ENCODE data around the gene DYRK3. TPM values are rescaled to one million over a fixed set of nuclear protein-coding genes. Genes with fewer than 3 reads are reported as not detected.

The DYRK3 gene
- total RNA-seq, 1 donor from 2014 or later, result 1.7 TPM

DNA sequence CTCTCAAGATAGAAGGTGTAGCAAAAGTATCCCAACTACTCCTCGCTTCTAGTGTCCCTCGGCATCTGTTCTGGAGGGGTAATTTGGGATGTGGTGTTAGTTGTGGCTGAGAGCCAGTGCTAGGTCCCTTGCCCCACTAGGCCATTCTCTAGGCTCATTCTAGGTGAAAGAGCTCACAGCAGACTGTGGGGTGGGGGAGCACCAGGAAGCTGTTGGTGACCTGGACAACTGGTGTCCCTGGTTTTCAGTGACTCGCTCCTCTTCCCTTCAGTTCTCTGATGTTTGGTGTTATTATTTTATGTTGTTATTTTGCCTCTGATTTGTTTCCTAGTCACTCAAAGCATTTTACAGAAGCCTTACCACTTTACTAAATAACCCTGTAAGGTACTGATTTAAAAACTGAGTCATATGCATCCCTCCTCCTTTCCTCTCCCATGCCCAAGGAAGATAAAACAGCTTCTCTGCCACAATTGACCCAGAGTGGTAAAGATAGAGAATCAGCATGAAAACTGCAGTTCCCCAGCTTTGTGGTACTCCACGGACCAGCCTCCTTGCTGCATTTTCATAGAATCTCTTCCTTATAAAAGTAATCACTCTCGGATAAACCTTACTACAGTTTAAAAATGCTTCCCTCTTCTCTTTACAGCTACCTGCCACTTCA, 14.1 kb downstream of the DYRK3 start:
- Mint-ChIP-seq H3K27ac (ENCODE audit: unreplicated experiment) (no peak overlapping the region), H3K4me1 (ENCODE audit: unreplicated experiment) (peaks cover 7% of the 10 kb centered on the region), H3K27me3 (ENCODE audit: unreplicated experiment) (no peaks in the 10 kb centered on the region), H3K36me3 (ENCODE audit: unreplicated experiment) (peaks cover 3% of the 10 kb centered on the region), H3K4me3 (ENCODE audit: unreplicated experiment) (no peak overlapping the region), H3K9me3 (ENCODE audit: unreplicated experiment) (no peaks in the 10 kb centered on the region)
- TF ChIP-seq, protein P1, sequence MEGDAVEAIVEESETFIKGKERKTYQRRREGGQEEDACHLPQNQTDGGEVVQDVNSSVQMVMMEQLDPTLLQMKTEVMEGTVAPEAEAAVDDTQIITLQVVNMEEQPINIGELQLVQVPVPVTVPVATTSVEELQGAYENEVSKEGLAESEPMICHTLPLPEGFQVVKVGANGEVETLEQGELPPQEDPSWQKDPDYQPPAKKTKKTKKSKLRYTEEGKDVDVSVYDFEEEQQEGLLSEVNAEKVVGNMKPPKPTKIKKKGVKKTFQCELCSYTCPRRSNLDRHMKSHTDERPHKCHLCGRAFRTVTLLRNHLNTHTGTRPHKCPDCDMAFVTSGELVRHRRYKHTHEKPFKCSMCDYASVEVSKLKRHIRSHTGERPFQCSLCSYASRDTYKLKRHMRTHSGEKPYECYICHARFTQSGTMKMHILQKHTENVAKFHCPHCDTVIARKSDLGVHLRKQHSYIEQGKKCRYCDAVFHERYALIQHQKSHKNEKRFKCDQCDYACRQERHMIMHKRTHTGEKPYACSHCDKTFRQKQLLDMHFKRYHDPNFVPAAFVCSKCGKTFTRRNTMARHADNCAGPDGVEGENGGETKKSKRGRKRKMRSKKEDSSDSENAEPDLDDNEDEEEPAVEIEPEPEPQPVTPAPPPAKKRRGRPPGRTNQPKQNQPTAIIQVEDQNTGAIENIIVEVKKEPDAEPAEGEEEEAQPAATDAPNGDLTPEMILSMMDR (IDR thresholded peaks at IDR 0.05), result no peak
- DNase-seq (ENCODE audit: extremely low spot score, unreplicated experiment), result no peak

DNA sequence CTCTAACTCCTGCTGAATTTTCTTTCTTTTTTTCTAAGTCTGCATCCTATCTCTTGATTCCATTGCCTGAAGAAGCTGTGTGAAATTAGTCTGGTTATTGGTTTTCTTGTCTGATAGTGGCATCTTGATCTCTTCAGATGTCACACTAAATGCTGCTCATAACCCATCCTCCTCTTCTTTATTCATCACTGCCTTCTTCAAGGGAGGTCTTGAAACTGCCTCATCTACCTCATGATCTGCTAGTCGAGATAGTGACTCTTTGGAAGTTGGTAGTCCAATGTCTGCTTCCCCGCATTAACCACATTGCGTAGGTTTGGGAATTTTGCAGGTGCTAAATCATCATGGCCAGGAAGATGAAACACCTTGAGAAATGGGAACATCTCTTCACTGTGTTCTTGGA, 15.7 kb downstream of the DYRK3 start:
- TF ChIP-seq, protein P1 (IDR thresholded peaks at IDR 0.05), result no peak
- peaks cover 20% of the 10 kb centered on the region for H3K4me1 Mint-ChIP-seq (ENCODE audit: unreplicated experiment)

DNA sequence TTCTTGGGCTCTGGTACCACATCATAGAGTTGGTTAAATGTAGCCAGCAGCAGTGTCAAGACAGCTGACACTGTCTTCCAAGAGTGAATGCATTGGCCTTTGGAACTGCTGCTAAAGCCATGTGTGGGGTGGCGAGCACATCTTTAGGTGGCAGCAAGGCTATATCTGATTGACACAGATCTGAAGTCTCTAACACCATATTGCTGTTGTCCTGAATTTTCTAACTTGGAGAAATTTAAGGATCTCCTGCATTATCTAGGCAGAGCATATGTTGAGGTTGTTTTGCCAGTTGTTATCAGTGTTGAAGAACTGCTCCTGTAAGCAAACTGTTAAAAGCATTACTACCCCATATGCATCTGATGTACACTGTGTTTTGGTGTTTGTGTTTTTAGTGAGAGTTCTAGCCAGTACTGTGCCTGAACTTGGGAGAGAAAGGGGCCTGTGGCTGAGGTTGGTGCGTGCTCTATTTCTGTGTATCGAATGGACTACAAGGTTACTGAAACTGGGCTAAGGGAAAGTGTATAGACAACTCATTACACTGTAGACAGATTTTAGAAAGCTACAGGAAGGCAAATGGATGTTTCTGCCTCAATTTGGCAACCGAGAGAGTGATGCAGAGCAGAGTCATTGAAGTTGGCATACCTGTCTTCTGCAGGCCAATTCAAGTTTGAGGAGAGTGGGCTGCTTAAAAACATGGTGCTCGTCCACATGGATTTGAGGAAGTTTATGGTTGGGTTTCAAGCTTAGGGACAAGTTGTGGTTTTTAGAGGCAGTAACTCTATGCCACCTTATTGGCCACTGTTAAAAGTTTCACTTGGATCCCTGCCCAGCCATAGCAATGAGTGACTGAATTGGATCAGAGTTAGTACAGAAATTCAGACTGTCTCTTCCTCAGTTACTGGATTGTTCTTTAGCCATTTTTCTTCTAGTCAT, 16.9 kb downstream of the DYRK3 start:
- Mint-ChIP-seq H3K4me1 (ENCODE audit: unreplicated experiment) (peaks cover 20% of the 10 kb centered on the region), H3K27ac (ENCODE audit: unreplicated experiment) (no peak overlapping the region), H3K27me3 (ENCODE audit: unreplicated experiment) (peaks cover 4% of the 10 kb centered on the region), H3K9me3 (ENCODE audit: unreplicated experiment) (no peaks in the 10 kb centered on the region), H3K36me3 (ENCODE audit: unreplicated experiment) (peaks cover 3% of the 10 kb centered on the region), H3K4me3 (ENCODE audit: unreplicated experiment) (no peak overlapping the region)
- no peak for DNase-seq (ENCODE audit: extremely low spot score, unreplicated experiment)
- TF ChIP-seq, protein P1 (IDR thresholded peaks at IDR 0.05), result no peak

More for the DNA sequence above, 15.7 kb downstream of the DYRK3 start:
- peaks cover 3% of the 10 kb centered on the region for H3K36me3 Mint-ChIP-seq (ENCODE audit: unreplicated experiment)
- no peak overlapping the region for H3K4me3 Mint-ChIP-seq (ENCODE audit: unreplicated experiment)
- no peak overlapping the region for H3K27ac Mint-ChIP-seq (ENCODE audit: unreplicated experiment)
- H3K27me3 Mint-ChIP-seq (ENCODE audit: unreplicated experiment), result no peaks in the 10 kb centered on the region
- H3K9me3 Mint-ChIP-seq (ENCODE audit: unreplicated experiment), result no peaks in the 10 kb centered on the region
- DNase-seq (ENCODE audit: extremely low spot score, unreplicated experiment), result no peak

DNA sequence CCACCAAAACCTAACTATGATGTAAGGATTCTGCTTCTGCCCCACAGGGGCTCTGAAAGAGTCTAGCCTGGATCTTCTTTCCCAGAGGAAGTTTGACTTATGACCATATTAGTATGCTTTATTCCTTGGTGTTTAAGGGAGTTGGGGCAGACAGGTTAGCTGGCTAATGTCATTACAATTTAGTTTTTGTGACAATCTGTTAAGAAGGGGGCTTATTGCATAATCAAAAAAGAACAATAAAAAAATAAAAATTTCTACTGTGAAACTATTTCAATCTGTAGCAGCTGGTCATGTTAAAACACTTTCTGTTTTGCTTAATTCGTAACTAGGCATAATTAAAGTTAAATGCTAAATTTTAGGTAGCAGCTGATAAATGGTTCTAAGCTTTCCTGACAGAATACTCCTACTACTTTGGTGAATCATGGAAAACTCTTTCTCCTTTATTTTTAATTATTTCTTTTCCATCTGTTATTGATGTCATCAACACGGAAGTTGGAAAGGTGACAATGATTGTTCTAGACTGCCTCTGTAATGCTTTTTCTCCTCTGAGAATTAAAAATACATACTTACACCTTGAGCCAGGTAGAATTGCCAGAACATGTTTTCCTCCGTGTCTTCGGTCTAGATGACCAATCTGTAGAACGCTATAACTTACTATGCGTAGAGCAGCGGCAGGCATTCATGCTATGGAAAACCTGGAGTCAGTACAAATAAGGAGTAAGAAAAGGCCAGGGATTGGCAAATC, 18.6 kb downstream of the DYRK3 start:
- no peaks in the 10 kb centered on the region for H3K9me3 Mint-ChIP-seq (ENCODE audit: unreplicated experiment)
- DNase-seq (ENCODE audit: extremely low spot score, unreplicated experiment), result no peak
- TF ChIP-seq, protein P1 (IDR thresholded peaks at IDR 0.05), result no peak

More for the DNA sequence above, 18.6 kb downstream of the DYRK3 start:
- H3K4me3 Mint-ChIP-seq (ENCODE audit: unreplicated experiment), result no peak overlapping the region
- H3K4me1 Mint-ChIP-seq (ENCODE audit: unreplicated experiment), result peaks cover 20% of the 10 kb centered on the region
- H3K36me3 Mint-ChIP-seq (ENCODE audit: unreplicated experiment), result no peaks in the 10 kb centered on the region
- H3K27ac Mint-ChIP-seq (ENCODE audit: unreplicated experiment), result no peak overlapping the region
- peaks cover 19% of the 10 kb centered on the region for H3K27me3 Mint-ChIP-seq (ENCODE audit: unreplicated experiment)

Data from osteocyte (in vitro differentiated cells).